ENCODE data around the gene BPIFB6. TPM values are rescaled to one million over a fixed set of nuclear protein-coding genes. Genes with fewer than 3 reads are reported as not detected.

BPIFB6 gene
- polyA plus RNA-seq, 2 of the 4 experiments (the other 2 are of a cell fraction), result not detected

- 41% methylated on average over 2 of the region's 2 CpGs for WGBS (ENCODE audit: missing lambda C conversion rate)
- DNase-seq (ENCODE audit: low read depth in 1 of 2, low spot score in 1 of 2) (no peak), ATAC-seq (no peak), FAIRE-seq (no peak)
- H3K9me3 ChIP-seq, result no peaks in the 10 kb centered on the region
- CTCF ChIA-PET, result interaction anchor here (2.3 kb wide), 1 partner anchor 171 kb away, joined by 5 read pairs; no protein-coding TSS in a partner anchor
- H3K4me2 ChIP-seq, result no peak overlapping the region
- H3K27ac ChIP-seq, result no peak overlapping the region
- TF ChIP-seq EHMT2 (IDR thresholded peaks at IDR 0.05; ENCODE audit: low read depth) (no peak), HEYL (CRISPR knock-in tag; IDR thresholded peaks at IDR 0.05) (no peak), RAD21 (conservative IDR thresholded peaks at IDR 0.05 in 1 of 2, IDR thresholded peaks at IDR 0.05 in 1 of 2) (no peak), JUN (IDR thresholded peaks at IDR 0.05) (no peak), ZSCAN20 (CRISPR knock-in tag; IDR thresholded peaks at IDR 0.05) (no peak), BCL3 (IDR thresholded peaks at IDR 0.05) (no peak), EP300 (IDR thresholded peaks at IDR 0.05) (no peak), KDM1A (IDR thresholded peaks at IDR 0.05; ENCODE audit: low read depth) (no peak), TP53 (CRISPR knock-in tag; IDR thresholded peaks at IDR 0.05) (no peak), ZNF302 (CRISPR knock-in tag; IDR thresholded peaks at IDR 0.05) (no peak), PBX3 (IDR thresholded peaks at IDR 0.05) (no peak), NR3C1 (IDR thresholded peaks at IDR 0.05) (no peak), MYC (IDR thresholded peaks at IDR 0.05; ENCODE audit: borderline replicate concordance, low read length) (no peak), TFCP2L1 (CRISPR knock-in tag; IDR thresholded peaks at IDR 0.05) (no peak), RARB (CRISPR knock-in tag; IDR thresholded peaks at IDR 0.05) (no peak), FOSB (CRISPR knock-in tag; IDR thresholded peaks at IDR 0.05) (no peak), KDM5A (IDR thresholded peaks at IDR 0.05) (no peak), GATA3 (IDR thresholded peaks at IDR 0.05; ENCODE audit: borderline replicate concordance) (no peak)
- TF ChIP-seq, protein P1, sequence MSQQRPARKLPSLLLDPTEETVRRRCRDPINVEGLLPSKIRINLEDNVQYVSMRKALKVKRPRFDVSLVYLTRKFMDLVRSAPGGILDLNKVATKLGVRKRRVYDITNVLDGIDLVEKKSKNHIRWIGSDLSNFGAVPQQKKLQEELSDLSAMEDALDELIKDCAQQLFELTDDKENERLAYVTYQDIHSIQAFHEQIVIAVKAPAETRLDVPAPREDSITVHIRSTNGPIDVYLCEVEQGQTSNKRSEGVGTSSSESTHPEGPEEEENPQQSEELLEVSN (IDR thresholded peaks at IDR 0.05; ENCODE audit: borderline replicate concordance, low read depth), result no peak
- peaks cover 5% of the 10 kb centered on the region; the same call in 2 of the 3 replicates for H3K4me1 ChIP-seq
- H3K4me3 ChIP-seq, result no peak overlapping the region
- POLR2A ChIA-PET, result no interaction called here
Observed at GRCh38 chr20:33072813-33073212, 41.4 kb downstream of the BPIFB6 start.

DNA sequence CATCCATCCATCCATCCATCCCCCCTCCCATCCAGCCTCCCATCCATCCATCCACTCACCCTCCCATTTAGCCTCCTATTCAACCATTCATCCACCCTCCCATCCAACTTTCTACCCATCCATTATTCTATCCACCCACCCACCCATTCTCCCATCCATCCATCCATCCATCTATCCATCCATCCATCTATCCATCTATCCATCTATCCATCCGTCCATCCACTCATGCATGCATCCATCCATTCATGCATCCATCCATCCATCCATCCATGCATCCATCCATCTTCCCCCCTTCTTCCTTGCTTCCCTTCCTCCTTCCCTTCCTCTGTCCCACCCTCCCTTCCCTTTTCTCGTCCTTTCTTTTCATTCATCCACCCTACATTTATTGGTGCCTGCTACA lies 43.2 kb downstream of the BPIFB6 start:
- H3K4me3 ChIP-seq, result no peak overlapping the region
- no peak overlapping the region for H3K4me2 ChIP-seq
- peaks cover 5% of the 10 kb centered on the region; the same call in 2 of the 3 replicates for H3K4me1 ChIP-seq
- FAIRE-seq (no peak), DNase-seq (ENCODE audit: low read depth in 1 of 2, low spot score in 1 of 2) (no peak), ATAC-seq (no peak)
- CTCF ChIA-PET, result interaction anchor here (1.8 kb wide), 1 partner anchor 20 kb away, joined by 3 read pairs; no protein-coding TSS in a partner anchor
- no peak for TF ChIP-seq PBX3 (IDR thresholded peaks at IDR 0.05)
- no peak for TF ChIP-seq ZNF302 (CRISPR knock-in tag; IDR thresholded peaks at IDR 0.05)
- TF ChIP-seq MYC (IDR thresholded peaks at IDR 0.05; ENCODE audit: borderline replicate concordance, low read length), result no peak
- TF ChIP-seq TP53 (CRISPR knock-in tag; IDR thresholded peaks at IDR 0.05), result no peak
- no peak for TF ChIP-seq EP300 (IDR thresholded peaks at IDR 0.05)
- TF ChIP-seq, protein P1 (IDR thresholded peaks at IDR 0.05; ENCODE audit: borderline replicate concordance, low read depth), result no peak
- TF ChIP-seq HMGXB4 (CRISPR knock-in tag; IDR thresholded peaks at IDR 0.05; ENCODE audit: borderline replicate concordance), result no peak
- no peak for TF ChIP-seq BCL3 (IDR thresholded peaks at IDR 0.05)
- no peak for TF ChIP-seq ZFP36 (IDR thresholded peaks at IDR 0.05; ENCODE audit: borderline replicate concordance, partially characterized antibody)
- no peak for TF ChIP-seq ZC3H11A (IDR thresholded peaks at IDR 0.05)
- no peak for TF ChIP-seq HEYL (CRISPR knock-in tag; IDR thresholded peaks at IDR 0.05)
- TF ChIP-seq CHD2 (IDR thresholded peaks at IDR 0.05; ENCODE audit: low read length, partially characterized antibody), result no peak
- TF ChIP-seq CHD4 (IDR thresholded peaks at IDR 0.05; ENCODE audit: borderline replicate concordance), result no peak
- TF ChIP-seq GATA3 (IDR thresholded peaks at IDR 0.05; ENCODE audit: borderline replicate concordance), result no peak
- TF ChIP-seq EHF (CRISPR knock-in tag; IDR thresholded peaks at IDR 0.05), result no peak
- 8% methylated on average over 2 of the region's 2 CpGs for WGBS (ENCODE audit: missing lambda C conversion rate)
- H3K9me3 ChIP-seq, result no peaks in the 10 kb centered on the region
- POLR2A ChIA-PET, result no interaction called here
- H3K27ac ChIP-seq, result no peak overlapping the region

Measured in A549 (cell line).